K562 (cell line): Measurements from ENCODE around the gene SPDL1. TPM values are rescaled to one million over a fixed set of nuclear protein-coding genes. Genes with fewer than 3 reads are reported as not detected.

ENCODE experiments used
- CBX8 ChIP-seq: fragments of 200-600 bp; sonication (generic); IDR thresholded peaks from 2 replicates; pipeline ENCODE4 v1.6.1; 2012; ENCODE audit warnings: borderline replicate concordance, mixed run types, low read depth, mild to moderate bottlenecking, moderate library complexity, mixed read lengths, low read length, control low read depth, inconsistent platforms; ENCODE audit not compliant: poor library complexity, severe bottlenecking; ENCODE audit errors: extremely low read depth
- GABPB1 ChIP-seq: sonication (generic); formaldehyde crosslinking; IDR thresholded peaks from 2 replicates; pipeline ENCODE4 v1.8.0; 2022; ENCODE audit warnings: mild to moderate bottlenecking, missing genetic modification reagents
- HMG20B ChIP-seq: fragments of 250-450 bp; sonication (Bioruptor Pico); IDR thresholded peaks from 2 replicates; pipeline ENCODE4 v1.5.0; 2021; ENCODE audit warnings: mild to moderate bottlenecking
- HMGXB4 ChIP-seq: sonication (generic); formaldehyde crosslinking; IDR thresholded peaks from 2 replicates; pipeline ENCODE4 v1.8.1; 2023; ENCODE audit warnings: mild to moderate bottlenecking, missing genetic modification reagents
- ID3 ChIP-seq, 2 experiments: fragments of 250-450 bp in 1 of 2; fragments of 450-650 bp in 1 of 2; sonication (Bioruptor Pico) in 1 of 2; IDR thresholded peaks; 2 replicates each; pipeline versions ENCODE4 v1.6.1 to v1.8.0; 2016 to 2021; ENCODE audit warnings: mild to moderate bottlenecking in 2 of 2, moderate library complexity in 2 of 2, missing compliant biosample characterization in 1 of 2, missing genetic modification characterization in 1 of 2
- MLX ChIP-seq, 2 experiments: fragments of 450-650 bp in 1 of 2; sonication (generic) in 1 of 2; formaldehyde crosslinking; conservative IDR thresholded peaks; 2 replicates each; pipeline versions ENCODE4 v1.4.0 to v1.8.1; 2020 to 2022; ENCODE audit warnings: mild to moderate bottlenecking in 1 of 2, missing genetic modification reagents in 1 of 2
- NFRKB ChIP-seq: fragments of 450-650 bp; IDR thresholded peaks from 2 replicates; pipeline ENCODE4 v1.6.1; 2016; ENCODE audit warnings: low read depth
- RB1 ChIP-seq: fragments of 450-650 bp; IDR thresholded peaks from 2 replicates; pipeline ENCODE4 v1.6.1; 2017; ENCODE audit warnings: low read depth, mild to moderate bottlenecking
- RBM25 ChIP-seq: fragments of 200-400 bp; formaldehyde crosslinking; IDR thresholded peaks from 2 replicates; pipeline ENCODE4 v1.6.1; 2018; ENCODE audit warnings: low read length, low read depth, moderate library complexity; ENCODE audit not compliant: severe bottlenecking
- RERE ChIP-seq: sonication (generic); formaldehyde crosslinking; IDR thresholded peaks from 2 replicates; pipeline ENCODE4 v1.8.0; 2023; ENCODE audit warnings: missing genetic modification reagents, mild to moderate bottlenecking, borderline replicate concordance
- RNF219 ChIP-seq: fragments of 250-450 bp; sonication (Bioruptor Pico); IDR thresholded peaks from 2 replicates; pipeline ENCODE4 v1.5.0; 2022; ENCODE audit warnings: mild to moderate bottlenecking
- SRSF9 ChIP-seq: fragments of 200-400 bp; formaldehyde crosslinking; IDR thresholded peaks from 2 replicates; pipeline ENCODE4 v1.6.1; 2017; ENCODE audit warnings: low read depth, low read length, borderline replicate concordance
- ZNF174 ChIP-seq: fragments of 250-450 bp; sonication (Bioruptor Pico); IDR thresholded peaks from 2 replicates; pipeline ENCODE4 v1.4.0; 2020; ENCODE audit warnings: mild to moderate bottlenecking
- ZNF175 ChIP-seq: fragments of 200-800 bp; sonication (Bioruptor generic); IDR thresholded peaks from 2 replicates; pipeline ENCODE4 v1.6.1; 2016; ENCODE audit warnings: low read depth, mild to moderate bottlenecking, missing genetic modification characterization, missing compliant biosample characterization
- polyA plus RNA-seq, 8 experiments: library from polyadenylated mRNA; depleted of rRNA in 4 of 8; stranded (reverse) in 5 of 8; unstranded in 3 of 8; fragments of >200 nt; fragmentation: Nextera tagmentation in 2 of 8; fragmentation: Illumina TruSeq in 1 of 8; extraction: Ambion mirVana in 2 of 8; extraction: Trizol in 1 of 8; gene quantifications; 2 replicates each; pipeline versions ENCODE4 v1.2.1 to v1.2.3, GENCODE V29; 2011 to 2014; ENCODE audit warnings: inconsistent platforms in 1 of 8, missing spikeins in 1 of 8
- total RNA-seq, 7 experiments: library from RNA; depleted of rRNA in 6 of 7; stranded (reverse); fragments of >200 nt in 6 of 7; fragmentation: Illumina TruSeq in 2 of 7; extraction: Trizol in 2 of 7; gene quantifications; 2 replicates each; pipeline versions ENCODE4 v1.2.1 to v1.2.3, GENCODE V29; 2011 to 2021; ENCODE audit warnings: low replicate concordance in 1 of 7

Gene SPDL1
- total and polyA plus RNA-seq, 9 of the 15 experiments (the other 6 are each of a cell fraction or from before 2014, with no cell fraction given), result 32.4 to 59.6 (median 49.0) TPM

GRCh38 chr5:169583424-169584220 lies at the start of gene SPDL1 (continued):
- TF ChIP-seq RNF219 (CRISPR knock-in tag) (no peak), RERE (CRISPR knock-in tag) (no peak), RB1 (no peak), HMG20B (CRISPR knock-in tag) (no peak), HMGXB4 (CRISPR knock-in tag) (no peak), RBM25 (peak; percentile 58), ZNF175 (CRISPR knock-in tag) (no peak), ID3 (CRISPR knock-in tag; IDR thresholded peaks at IDR 0.05) (no peak), ID3 (tag; IDR thresholded peaks at IDR 0.05) (no peak), ZNF174 (no peak), GABPB1 (no peak), SRSF9 (no peak), NFRKB (peak; percentile 58; the same call in 1 of the 2 replicates), CBX8 (no peak), MLX (CRISPR knock-in tag; conservative IDR thresholded peaks at IDR 0.05) (no peak; a peak in 1 of 4 replicates)
